ENCODE data around the gene ZFP69B.
"Not testable (repeated sequence)": the region's sequence is repeated elsewhere in the genome, so short reads cannot be mapped to it uniquely, and the experiment has no call there.

Gene ZFP69B

GRCh38 chr1:40435876-40436275 lies 14.4 kb upstream of the ZFP69B start:
- no peak for DNase-seq (ENCODE audit: low spot score)

- DNase-seq (ENCODE audit: low spot score) = peak; percentile 70
These were observed 11.8 kb upstream of the ZFP69B start for GRCh38 chr1:40438391-40439015.

- DNase-seq (ENCODE audit: low spot score) = no peak
These were observed 11.0 kb upstream of the ZFP69B start for GRCh38 chr1:40439247-40439646.

GRCh38 chr1:40450495-40451237 lies 390 bp downstream of the ZFP69B start:
- peak; percentile 37 for DNase-seq (ENCODE audit: low spot score)

- no peak for DNase-seq (ENCODE audit: low spot score)
These were observed 936 bp downstream of the ZFP69B start for GRCh38 chr1:40451238-40451585.

GRCh38 chr1:40454873-40455272 lies 4.6 kb downstream of the ZFP69B start:
- no peak for DNase-seq (ENCODE audit: low spot score)

GRCh38 chr1:40462956-40463590 lies 12.8 kb downstream of the ZFP69B start:
- no peak for DNase-seq (ENCODE audit: low spot score)

- no peak for DNase-seq (ENCODE audit: low spot score)
These were observed 19.1 kb downstream of the ZFP69B start for GRCh38 chr1:40469327-40469726.

GRCh38 chr1:40475268-40475667 lies 25.0 kb downstream of the ZFP69B start:
- no peak for DNase-seq (ENCODE audit: low spot score)

GRCh38 chr1:40476924-40477677 lies 26.8 kb downstream of the ZFP69B start, which contains the start of gene ZFP69:
ZFP69 (plus strand) TSS chr1:40477290; CDS start chr1:40479362, 2,072 bp downstream.
- DNase-seq (ENCODE audit: low spot score) = peak; percentile 91

GRCh38 chr1:40477678-40478053 lies 27.4 kb downstream of the ZFP69B start:
- no peak for DNase-seq (ENCODE audit: low spot score)

GRCh38 chr1:40478276-40478675 lies 28.0 kb downstream of the ZFP69B start:
- no peak for DNase-seq (ENCODE audit: low spot score)

GRCh38 chr1:40479156-40479555 lies 28.9 kb downstream of the ZFP69B start:
- DNase-seq (ENCODE audit: low spot score) = no peak

- no peak for DNase-seq (ENCODE audit: low spot score)
These were observed 45.1 kb downstream of the ZFP69B start for GRCh38 chr1:40495315-40495903.

GRCh38 chr1:40502651-40503050 lies 52.4 kb downstream of the ZFP69B start:
- not testable (repeated sequence) for DNase-seq (ENCODE audit: low spot score)

- no peak for DNase-seq (ENCODE audit: low spot score)
These were observed 57.7 kb downstream of the ZFP69B start for GRCh38 chr1:40507973-40508372.

- DNase-seq (ENCODE audit: low spot score) = peak; percentile 79
These were observed 58.4 kb downstream of the ZFP69B start, which contains the start of gene EXO5 for GRCh38 chr1:40508375-40509341. EXO5 (plus strand) TSS chr1:40508767; CDS start chr1:40514545, 5,778 bp downstream.
